Activated naive CD4-positive, alpha-beta T cell treated with Interleukin-2 at 50 U/mL for 16 hours (primary cell): Measurements from ENCODE around the gene PHF12.
A peak's percentile ranks its signal among the peaks of the same experiment; 100 is the strongest.

Experiments used
- DNase-seq: peaks from one replicate; pipeline ENCODE4 v3.0.0-alpha.2; 2020

The PHF12 gene

DNA sequence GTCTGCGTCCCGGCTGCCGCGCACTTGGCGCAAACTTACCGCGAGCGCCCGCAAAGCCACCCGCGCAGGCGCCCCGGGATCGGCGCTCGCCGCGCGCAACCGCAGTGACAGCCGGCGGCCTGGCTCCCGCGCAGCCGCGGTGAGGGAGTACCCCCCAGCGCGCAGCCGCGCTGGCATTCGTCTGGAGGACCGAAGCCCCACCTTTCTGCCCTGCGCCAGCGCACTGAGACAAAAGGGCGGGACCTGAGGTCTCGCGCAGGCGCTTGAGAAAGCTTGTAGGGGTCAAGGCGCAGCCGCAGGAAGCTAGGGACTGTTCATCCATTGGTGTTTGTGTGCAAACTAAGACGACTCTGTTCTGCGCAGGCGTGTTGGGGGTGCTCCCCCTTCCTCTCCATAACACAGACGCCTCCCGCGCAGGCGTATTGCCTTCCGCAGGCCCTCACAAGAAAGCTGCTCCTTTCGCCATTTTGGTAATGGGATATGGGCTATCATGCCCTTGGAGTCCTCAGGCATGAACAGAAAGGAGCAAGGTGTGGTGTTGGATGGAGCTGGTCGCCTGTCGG is at the start of gene PHF12:
PHF12 (minus strand) TSS at position 91 of the 563 bp plus-strand sequence. CDS start 558 bp downstream, outside the sequence.
- peak; percentile 100 for DNase-seq

DNA sequence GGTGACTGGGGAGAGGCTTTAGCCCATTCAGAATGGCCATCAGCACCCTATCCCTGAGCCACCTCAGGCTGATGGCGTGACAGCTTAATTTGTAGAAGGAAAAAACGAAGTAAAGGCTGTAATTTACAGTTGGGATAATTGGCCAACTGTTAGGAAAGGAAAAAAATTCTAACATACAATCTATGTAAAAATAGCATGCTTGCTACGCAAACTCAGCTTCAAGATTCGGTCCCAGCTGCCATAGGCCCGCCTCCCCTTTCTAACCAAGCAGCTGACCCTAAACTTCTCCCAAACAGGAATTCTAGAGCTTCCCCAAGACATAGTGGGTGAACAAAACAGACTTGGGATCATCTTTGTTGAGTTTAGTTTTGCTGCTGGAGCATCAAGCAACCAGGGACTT is 49.7 kb upstream of the PHF12 start:
- no peak for DNase-seq

DNA sequence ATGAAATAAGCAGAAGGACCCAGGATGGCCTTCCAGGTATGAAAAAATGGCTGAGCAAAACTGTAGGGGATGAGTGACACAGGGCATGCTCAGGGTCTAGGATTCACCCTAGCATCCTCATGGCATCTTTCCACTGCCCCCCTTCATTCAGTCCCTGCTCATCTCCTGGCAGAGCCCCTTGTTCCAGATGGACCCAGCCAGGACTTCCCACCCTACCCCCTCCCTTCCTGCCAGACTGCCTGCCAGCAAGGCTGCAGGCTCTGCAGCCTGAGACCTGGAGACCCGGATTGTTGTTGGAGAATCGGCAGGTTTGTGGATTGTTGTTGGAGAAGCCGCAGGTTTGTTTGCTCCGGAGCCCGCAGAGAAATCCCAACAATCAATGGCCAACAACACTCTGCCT is 47.9 kb upstream of the PHF12 start:
- no peak for DNase-seq

DNA sequence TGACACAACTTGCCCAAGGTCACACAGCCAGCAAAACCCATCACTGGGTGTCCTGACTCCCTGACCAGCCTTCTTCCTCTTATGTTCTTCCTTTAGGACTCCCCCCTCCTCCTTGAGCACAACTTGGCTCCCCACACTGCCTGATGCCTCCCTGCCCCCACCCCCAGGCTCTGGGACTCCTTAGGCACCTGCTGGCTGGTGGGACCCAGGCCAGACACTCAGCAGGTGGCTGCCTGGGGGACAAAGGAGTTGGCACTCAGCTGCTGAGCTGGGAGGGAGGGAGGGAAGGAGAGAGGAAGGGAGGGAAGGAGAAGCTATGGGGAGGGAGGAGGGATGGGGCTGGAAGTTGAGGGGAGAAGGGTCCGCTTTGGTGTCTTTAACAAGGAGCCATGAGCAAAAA is 46.5 kb upstream of the PHF12 start:
- no peak for DNase-seq

DNA sequence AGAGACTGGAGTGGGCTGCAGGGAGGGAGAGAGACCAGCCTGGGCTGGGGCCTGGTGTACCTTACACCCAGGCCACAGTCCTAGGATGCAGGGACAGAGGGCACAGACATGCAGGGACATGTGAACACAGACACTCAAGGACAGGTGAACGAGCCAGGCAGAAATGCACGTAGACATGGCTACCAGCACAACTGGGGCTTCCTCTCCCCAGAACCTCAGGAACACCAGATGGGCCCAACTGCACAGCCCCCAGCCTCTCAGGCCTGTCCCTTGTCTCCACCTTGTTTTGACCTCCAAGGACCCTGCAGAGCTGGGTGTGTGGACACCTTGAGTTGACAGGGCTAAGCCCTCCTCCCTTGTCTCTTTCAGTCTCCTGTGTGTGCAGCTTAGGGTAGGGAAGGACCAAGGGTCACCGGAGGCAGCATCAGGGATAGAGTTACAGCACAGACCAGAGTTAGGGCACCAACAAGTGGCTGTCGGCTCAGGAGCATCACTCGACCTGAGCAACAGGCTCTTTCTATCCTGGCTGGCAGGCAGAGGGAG is 45.3 kb upstream of the PHF12 start:
- no peak for DNase-seq

DNA sequence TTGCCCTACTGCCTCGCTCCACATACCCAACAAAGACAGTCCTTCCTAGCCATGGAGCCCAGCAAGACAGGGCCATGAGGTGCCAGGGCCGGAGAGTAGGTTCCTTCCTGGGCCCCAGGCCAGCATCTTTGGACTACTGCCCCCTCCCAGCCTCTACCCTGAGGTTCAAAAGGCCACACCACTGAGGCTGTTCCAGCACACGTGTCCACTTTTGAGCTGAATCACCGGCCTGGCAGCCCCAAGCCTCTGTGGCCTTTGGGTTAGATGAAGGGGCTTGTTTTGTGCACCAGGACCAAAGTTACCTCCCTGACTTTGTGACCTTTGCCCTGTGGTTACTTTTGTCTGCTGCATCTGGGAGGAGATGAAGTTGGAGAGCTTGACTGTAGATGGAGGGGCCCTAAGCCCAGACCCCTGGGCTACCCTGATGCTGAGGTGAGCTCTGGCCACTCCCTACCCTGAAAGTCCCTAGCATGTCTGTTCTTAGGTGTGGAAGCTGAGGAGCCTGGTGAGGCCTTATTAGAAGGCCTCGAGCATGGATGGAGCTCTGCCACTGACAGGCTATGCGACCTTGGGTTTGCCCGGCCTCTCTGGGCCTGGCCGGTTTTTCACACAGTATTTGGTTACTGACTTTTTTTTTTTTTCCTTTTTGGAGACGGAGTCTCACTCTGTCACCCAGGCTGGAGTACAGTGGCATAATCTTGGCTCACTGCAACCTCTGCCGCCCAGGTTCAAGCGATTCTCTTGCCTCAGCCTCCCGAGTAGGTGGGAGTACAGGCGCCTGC is 42.5 kb upstream of the PHF12 start:
- DNase-seq: no peak

DNA sequence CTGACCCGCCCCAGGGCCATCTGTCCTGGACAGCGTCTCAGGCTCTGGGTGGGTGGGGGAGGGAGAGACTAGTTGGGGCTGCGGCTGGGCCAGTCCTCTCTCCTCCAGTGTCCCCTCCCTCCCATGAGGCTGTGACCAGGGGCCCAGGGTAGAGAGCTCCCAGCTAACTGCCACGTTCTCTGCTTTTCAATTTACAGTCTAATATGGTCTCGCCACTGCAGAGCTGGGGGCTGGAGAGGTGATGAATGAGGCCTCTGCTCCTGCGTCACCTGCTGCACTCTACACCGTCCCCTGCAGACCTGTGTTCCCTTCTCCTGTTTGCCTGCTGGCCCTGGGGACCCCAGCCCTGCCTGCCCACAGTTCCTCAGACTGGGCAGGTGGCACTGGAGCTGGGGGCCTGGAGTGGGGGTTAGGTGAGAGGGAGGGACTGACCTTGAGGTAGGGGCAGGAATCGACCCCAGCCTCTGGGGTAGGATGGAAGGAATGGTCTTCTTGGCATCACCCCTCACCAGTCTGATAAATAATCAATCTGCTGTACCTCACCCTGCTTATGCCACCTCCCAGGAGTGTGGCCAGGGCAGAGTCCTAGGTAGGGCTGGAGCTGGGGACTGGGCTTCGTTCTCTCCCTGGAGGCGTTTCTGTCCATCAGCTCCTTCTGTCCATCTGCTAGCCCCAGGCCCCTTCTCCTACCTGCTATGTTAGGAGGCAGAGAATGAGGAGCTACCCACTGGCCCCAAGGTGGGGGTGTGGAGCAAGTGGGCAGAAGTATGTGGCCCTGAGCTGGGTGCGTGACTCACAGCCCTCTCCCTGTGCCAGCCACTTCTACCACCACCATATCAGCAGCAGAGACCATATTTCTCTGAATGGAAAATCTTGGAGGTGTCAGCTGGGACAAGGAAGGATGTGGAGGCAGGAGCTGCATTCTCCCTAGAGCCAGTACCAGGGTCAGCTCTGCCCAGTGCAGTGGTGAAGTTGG is 41.6 kb upstream of the PHF12 start:
- no peak for DNase-seq

DNA sequence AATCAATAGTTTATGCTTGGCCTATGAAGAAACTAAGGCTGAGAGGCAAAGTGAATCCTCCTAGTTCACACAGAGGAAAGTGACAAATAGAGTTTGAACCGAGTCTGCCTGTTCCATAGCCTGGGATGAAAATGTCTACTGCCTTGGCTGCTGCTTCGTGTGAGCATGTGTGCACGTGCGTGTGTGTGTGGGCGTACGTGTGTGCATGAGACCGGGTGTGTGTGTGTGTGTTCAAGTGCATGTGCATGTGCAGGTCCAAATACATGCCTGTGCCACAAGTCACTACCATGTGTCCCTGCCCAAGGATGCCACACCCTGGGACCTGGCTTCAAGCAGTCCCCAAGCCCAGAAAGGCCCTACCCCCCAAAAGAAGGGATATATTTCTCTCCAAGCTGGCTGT is 40.9 kb upstream of the PHF12 start:
- DNase-seq: no peak

DNA sequence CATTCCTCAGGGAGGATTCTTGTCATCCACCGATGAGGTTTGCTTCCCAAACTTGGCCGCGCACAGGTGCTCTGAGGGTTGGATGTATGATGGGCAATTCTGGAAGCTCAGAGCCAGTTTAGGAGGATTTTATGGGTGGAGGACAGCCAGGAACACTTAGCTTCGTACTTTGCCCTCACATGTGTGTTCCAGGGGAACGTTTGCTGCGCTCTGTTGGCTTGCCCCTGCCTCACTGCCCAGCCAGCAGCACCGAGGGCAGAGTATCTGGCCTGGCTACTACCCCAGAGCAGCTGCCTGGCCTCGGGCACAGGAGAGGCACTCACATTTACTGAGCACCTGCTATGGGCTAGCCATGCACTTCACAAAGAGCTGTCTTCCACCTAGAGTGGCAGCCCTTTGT is 40.5 kb upstream of the PHF12 start:
- no peak for DNase-seq

DNA sequence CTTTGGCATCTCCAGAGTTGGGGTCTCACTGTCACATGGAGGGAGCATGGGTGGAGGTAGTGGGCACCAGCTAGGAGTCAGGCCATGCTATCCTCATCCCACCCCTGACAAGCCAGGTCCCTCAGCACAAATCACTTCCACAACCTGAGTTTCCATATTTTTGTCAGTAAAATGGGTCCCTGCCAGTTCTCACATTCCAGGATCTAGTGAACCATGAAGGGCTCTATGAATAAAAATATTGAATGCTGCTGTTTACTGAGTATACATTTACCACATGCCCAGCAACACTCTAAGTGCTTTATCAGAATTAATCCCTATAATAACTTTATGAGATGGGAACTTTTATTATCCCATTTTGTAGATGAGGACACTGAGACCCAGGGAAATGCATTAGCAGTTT is 37.7 kb upstream of the PHF12 start:
- DNase-seq: no peak

DNA sequence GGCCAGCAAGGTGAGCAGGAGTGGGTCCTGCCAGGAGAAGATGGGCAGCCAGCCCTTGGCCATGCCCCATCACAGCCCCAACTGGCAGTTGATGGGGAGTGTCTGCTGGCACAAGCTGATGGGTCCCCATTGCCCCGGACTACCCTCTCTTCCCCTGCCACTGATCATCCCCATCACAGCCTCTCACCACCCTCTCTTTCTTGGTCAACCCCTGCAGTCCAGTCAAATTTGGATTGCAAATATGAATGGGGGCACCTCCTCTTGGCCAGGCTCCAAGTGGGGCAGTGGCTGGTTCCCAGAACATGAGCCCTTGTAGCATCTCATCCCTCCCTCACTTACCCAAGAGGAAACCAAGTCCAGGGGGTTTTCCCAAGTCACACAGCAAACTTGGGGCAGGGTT is 37.2 kb upstream of the PHF12 start:
- DNase-seq: no peak

DNA sequence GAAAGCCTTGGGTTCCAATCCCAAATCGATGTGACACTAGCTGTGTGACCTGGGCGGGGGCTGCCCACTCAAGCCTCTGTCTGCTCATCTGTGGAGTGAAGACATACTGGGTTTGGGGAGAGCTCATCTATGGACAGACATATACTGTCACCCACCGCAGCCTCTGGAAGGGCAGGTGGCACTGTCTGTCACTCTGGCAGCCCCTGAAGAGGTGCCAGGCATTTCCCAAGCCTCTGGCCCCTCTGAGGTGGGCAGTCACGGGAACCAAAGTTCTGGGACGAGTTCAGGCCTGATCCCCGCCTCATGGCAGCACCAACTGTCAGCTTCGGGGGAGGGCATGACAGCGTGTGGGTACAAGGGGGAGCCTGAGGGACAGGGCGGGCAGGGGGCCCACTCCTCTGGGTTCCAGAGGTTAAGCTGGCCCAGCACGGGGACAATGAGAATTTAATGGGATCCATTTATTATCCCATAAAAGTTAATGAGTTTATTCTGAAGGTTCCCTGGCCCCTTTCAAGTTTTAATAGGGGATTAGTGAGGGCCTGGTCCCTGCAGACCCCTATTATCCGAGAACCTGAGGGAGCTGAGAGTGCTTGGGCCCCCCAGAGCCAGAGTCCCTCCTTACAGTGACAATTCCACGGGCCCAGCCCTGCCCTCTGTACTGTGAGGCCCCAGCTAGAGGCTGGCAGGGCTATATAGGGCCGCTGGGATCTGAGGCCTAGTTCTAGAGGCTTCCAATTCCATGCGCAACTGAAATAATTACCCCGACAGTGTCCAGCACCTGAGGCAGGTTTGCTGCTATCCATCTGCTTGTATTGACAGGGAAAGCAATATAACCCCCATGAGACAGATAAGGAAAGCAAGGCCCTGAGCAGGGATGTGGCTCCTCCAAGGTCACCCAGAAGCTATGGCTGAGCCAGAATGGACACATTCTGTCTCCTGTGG is 35.7 kb upstream of the PHF12 start:
- no peak for DNase-seq

DNA sequence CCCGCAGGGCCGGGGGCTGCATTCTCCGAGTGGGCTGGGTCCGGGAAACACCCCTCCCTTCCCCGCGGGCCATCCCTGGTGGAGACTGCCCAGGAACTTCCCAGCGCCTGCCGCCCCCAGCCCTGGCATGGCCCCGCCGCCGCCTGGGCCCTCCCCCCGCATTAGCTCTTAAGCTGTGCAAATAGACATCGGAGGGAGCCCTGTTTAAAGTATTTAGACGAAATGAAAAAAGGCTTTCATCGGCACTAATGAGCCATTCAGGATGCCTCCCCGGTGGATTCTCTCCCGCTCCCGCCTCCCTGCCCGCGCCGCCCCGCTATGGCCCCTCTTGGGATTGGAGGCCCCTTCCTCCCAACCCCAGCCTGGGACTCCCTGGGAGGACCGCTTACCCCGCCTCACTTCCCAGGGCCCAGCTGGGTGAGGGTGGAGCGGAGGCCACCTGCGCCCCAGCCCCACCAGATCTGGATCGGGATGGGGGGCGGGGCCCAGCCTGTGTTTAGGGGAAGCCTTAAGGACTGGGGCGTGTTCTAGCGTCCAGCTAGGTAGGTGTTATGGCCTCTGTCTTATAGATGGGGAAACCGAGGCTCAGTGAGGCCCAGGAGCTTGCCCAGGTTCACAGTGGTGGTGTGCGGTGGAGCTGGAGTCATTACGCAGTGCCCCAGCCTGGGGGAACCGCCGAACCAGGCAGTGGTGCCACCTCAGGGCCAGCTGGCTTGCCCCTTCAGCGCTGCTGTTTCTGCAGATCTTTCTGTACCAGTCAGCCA is 34.8 kb upstream of the PHF12 start:
- no peak for DNase-seq

DNA sequence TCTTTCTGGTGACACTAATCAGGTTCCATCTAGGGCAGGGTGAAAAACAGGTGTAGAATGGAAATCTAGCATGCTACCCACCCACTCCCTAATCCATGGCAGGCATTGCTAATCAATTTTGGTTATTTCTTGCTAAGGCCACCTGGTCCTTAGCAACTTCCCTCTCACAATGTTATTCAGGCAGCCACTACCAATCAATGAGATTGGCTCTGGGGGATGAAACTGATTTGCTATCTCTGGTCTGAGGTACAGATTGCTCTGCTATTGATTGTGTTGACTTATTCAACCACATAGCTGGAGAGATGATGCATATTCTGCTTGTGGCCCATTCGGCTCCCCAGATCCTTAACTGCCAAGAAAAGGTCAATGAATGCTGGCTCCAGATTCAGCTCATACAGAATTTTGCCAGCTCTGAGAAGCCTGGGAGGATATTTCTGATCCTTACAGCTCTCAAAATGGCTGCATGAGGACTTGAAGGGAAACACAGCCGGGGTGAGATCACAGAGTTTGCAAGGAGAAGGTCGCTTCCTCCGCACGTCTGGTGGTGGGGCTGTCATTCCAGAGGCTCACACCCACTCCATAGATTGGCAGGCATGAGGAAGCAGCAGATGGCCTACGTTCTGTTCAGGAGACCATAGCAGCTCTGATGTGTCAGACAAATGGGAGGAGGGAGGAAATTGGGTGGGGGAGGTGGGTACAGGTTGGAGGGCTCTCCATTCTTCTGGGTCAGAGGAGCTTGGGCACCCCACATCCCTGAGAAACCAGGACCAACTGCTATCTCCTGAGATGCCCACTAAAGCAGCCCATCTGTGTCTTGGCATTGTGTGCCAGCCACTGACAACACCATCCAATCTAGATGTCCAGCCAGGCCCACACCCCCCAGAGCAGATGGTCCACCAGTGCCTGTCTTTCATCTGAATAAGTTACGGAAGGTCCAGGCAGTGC is 32.2 kb upstream of the PHF12 start:
- no peak for DNase-seq

DNA sequence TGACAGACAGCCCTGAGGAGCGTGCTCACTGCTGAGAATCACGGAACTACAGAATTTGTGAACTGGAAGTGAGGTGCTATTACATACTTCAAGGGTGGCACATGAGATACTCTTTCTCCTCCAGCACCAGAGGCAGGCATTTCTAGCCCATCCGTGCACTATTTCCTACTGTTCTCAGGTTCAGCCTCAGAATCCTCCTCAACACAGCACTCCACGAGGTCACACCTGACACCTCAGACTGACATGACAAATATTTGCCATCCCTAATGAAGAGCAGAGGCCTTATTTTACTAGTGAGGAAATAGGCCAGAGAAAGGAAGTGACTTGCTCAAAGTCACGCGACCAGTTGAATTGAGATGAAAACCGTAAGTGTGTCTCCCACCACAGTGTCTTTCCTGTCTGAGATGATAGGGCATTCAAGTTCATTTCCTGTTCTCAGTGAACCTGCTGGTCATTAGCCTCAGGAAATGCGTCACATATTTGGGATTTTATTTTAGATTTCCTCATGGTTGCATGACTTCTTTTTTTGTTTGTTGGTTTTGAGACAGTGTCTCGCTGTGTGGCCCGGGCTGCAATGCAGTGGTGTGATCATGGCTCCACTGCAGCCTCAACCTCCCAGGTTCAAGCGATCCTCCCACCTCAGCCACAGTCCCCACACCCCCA is 30.9 kb upstream of the PHF12 start:
- peak; percentile 38 for DNase-seq

DNA sequence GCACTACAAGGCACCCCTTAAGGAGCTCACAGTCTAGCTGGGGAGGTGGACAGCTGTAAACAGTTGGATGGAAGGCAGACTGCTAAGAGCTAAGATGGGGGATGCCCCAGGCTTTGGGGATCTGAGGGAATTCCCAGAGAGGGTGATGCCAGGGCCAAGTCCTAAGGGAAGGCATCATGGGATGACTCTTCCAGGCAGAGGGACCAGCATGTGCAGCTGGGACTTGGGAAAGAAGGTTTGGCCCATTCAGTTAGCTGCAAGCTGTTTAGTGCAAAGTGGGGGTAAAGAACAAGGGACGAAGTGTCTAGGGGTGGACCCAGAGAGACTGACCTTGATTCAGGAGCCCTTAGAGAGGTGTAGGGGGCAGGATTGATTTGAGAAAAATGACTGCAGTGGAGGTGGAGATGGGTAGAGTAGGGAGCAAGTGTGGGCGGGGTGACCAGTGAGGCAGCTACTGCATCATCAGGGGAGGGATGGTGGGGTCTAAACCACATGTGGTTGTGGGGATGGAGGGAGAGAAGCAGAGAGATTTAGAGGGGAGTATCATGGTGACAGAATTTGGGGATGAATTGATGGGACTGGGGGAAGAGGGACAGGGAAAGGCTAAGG is 27.1 kb upstream of the PHF12 start:
- DNase-seq: no peak

DNA sequence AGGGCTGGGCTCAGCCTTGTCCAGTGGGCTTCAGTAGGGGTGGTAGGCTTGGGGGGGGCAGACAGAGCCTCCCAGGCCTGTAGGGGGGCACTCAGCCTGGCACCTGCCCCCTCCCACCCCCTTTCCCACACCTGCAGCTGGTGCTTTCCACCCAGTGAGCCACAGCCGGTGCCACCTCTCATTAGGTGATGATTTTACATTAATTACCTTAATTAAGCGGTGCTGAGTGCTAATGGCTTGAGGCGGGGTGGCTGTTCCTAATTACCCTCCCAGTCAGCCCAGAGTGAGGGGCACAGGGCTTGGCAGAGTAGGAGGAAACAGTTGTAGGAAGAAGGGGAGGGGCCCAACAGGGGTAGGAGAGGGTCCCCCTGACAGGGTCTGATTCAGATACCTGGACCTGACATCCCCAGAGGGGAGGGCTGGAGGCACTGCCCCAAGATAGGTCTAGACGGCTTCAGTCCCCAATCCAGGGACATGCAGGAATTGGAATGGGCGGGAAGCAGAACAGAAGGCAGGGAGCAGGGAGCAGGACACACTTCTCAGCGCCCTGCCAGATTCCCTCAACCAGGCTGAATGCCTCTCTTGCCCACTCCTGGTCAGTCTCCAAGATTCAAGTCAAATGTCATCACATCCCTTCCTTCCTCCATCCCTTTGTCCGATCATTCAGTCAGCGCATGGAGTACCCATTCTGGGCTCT is 26.5 kb upstream of the PHF12 start:
- DNase-seq: no peak

DNA sequence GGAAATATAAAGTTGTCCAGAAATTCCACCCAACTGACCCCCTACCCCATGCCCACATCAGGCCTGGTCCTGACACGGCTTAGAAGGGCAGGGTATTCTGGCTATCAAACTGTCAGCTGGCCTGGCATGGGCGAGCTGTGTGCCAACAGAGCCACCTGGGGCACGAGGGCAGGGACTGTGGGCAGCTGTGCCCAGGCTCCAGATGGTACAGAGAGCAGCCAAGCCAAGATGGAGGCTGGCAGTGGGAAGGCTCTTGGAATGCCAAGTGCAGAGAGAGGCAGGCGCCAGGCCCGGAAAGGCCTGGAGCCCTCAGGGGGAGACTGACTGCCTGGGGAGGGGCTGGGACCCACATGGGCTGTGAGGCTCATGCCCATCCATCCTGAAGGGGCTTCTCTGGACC is 24.3 kb upstream of the PHF12 start:
- no peak for DNase-seq

DNA sequence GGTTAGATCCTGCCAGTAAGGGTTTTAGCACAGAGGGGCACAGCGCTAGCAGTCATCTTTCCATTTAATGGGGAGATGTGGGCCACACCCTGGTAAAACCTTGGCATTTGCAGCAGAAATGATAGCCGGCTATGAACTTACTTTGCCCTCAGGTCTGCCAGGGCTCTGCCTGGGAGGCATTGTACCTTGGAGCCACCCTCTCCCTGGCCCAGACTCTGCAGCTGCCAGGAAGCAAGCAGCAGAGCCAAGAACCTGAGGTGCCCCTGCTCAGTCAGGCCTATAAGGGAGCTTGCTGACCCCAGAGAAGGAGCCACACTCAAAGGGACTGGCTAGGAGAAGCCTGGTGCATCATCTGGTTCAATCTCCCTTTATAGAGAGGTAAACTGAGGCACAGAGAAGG is 23.7 kb upstream of the PHF12 start:
- DNase-seq: no peak
